GM21576 (cell line): ENCODE data around the gene PHC1.
"Not testable (repeated sequence)": the region's sequence is repeated elsewhere in the genome, so short reads cannot be mapped to it uniquely, and the experiment has no call there.

Experiments
- ATAC-seq: cut with Tn5 transposase; IDR thresholded peaks from one replicate; pipeline ENCODE4 v1.9.1; 2021; ENCODE audit warnings: mild to moderate bottlenecking, moderate library complexity; ENCODE audit not compliant: unreplicated experiment

PHC1 gene

DNA sequence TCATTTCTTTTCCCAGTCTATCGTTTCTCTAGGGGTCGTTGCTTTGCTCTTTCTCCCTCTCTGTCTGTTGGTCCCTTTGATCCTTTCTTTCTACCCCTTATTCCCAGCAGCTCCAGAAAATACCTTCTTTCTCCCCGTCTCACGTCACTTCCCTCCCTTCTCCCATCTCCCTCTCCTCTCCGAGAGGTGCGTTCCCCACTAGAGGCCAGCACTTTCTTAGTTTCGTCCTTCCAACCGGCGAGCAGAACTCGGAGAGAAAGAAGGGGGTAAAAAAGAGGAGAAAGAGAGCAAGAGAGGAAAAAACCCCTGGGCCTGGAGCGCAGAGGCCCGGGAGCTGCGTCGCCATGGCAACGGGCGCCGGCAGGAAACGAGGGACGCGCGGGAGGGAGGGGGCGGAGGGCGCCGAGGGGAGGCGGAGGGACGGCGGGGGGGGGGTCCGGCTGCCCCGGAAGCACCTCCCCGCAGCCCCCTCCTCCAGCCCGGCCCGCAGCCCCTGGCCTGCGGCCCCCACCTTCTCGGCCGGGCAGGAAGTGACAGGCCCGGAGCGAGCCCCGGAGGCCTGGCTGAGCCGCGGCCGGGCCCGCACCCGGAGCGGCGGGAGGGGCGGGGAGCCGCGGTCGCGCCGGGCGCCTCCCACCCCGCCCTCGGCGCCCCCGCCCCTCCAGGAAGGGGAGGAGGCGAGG is at the start of gene PHC1:
PHC1 (plus strand) TSS at position 477 of the 683 bp plus-strand sequence. CDS start 3,169 bp downstream, outside the sequence.
- peak; percentile 61 for ATAC-seq

DNA sequence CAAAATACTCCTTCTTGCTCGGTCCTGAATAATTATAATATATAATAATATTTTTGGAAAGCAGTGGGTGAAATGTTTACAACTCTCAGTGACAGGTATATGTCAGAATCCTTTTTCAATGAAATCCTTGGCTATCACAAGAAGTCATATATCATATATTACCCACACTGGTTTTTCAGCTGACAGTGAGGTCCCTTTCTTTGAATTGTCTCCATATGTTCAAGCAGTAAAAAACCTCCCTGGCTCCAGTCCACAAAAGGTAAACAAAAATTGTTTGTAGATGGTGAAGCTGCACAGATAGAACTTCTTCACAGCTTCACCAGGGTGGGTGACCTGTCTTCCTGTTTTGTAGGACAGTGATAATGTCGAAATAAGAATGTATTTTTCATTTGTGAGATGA is 47.9 kb upstream of the PHC1 start:
- ATAC-seq = no peak

DNA sequence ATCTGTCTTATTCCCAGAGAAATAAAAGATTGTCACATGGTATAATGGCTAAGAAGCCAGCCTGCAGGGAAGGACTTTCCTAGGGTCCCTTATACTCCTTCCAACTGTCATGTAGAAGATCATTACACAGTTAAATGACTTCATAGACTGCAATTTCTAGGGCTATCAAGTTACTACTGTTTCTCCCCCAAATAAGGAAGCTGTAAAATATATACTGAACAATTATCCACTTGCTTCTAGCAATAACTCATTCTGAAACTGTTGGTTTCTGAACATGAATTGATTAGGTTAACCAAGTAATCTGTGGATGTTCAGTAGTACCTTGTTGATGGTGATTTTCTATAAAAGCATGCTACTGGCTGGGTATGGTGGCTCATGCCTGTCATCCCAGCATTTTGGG is 47.3 kb upstream of the PHC1 start:
- no peak for ATAC-seq

DNA sequence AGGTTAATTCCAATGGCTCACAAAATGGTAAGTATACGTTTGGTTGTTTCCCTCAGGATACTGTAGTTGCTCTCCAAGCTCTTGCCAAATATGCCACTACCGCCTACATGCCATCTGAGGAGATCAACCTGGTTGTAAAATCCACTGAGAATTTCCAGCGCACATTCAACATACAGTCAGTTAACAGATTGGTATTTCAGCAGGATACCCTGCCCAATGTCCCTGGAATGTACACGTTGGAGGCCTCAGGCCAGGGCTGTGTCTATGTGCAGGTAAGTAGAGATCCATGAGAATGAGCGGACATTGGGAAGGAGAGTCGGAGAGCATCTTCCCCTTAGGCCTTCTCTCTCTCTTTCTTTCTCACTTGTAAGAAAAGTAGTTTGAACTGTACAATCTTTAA is 46.5 kb upstream of the PHC1 start:
- no peak for ATAC-seq

DNA sequence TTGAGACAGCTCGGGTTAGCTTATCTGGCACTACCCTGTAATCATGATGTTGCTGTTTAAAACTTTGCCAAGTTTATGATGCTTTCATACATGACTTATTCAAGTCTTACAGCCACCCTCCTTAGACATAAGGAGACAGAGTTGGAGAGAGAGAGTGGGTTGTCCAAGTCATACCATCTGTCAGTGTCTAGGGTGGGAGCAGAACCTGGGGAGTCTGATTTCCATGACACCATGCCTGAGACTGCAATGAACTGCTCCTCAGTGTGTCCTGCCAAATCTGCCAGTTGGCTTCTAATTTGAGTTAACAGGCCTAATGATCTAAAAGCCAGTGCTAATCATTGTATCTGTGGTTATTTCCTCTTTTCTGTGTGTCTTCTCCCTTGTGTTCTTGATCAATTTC is 43.7 kb upstream of the PHC1 start:
- ATAC-seq = no peak

DNA sequence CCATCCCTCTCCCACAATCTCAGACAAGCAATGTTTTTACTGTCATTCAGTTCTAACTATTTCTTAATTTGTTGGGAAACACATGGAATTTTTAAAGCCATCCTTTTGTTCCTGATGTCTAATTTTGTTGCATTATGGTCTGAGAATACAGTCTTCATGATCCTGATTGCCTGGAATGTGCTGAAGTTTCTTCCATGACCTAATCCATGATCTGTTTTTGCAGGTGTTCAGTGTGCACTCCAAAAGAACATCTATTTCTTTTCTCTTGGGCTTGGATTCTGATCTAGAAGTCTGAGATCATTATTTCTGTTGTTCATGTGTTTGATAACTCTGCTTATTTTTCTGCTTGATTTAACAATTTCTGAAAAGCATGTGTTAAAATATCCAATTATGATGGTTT is 43.2 kb upstream of the PHC1 start:
- no peak for ATAC-seq

DNA sequence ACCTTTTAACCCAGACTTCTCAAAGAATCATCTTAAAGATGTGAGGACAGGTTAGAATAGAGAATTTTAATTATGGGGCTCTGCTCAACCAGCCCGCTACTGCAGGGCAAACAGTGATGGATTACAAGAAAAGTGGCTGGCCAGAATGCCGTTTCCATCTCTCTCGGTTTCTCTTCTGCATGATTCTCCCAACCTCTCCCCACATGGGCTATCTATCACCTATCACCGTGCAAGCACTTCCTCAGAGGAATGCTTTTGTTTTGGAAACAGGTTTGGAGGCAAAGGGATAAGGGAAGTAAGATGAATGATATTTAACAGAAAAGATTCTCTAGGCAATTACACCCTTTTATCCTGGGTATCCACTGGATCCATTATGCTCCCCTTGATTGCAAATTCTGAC is 37.4 kb upstream of the PHC1 start:
- no peak for ATAC-seq

DNA sequence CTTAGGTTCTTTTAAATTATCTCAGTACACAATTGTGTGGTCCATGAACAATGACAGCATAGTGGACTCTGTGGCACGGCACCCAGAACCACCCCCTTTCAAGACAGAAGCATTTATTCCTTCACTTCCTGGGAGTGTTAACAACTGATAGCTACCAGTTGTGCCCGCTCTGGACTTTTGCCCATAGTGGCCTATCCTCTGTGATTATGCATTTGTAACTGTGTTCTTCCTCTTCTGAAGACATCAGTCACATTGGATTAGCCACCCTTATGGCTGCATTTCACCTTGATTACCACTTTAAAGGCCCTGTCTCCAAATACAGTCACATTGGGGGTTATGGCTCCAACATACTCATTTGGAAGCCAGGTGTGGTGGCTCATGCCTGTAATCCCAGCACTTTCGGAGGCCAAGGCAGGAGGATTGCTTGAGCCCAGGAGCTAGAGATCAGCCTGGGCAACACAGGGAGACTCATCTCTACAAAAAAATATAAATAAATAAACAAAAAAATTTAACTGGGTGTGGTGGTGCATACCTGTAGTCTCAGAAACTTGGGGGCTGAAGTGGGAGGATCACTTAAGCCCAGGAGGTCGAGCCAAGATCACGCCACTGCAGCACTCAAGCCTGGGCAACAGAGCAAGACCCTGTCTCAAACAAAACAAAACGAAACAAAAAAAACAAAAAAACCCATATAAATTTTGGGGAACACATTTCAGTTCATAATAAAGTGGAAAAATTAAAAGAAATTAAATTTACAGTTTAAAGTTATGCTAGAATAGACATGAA is 27.6 kb upstream of the PHC1 start:
- ATAC-seq = no peak

DNA sequence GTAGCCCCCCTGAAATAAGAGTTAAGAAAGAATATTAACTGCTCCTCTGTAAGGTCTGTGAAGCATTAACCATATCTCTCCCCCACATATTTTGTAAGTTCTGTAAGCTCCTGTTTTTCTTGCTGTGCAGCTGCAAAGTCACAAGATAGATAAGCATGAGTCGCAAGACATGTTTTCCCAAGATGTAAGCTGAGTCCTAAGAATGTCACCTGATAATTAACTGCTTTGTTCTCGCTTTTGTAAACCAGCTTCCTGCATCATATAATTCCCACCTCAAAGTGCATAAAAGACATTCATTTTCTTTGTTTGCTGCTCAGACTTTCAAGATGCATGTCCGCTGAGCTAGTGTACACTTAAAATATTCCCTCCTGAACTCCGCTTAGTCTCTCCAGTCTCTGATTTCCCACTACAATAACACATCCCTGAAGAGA is 27.0 kb upstream of the PHC1 start:
- ATAC-seq = no peak

DNA sequence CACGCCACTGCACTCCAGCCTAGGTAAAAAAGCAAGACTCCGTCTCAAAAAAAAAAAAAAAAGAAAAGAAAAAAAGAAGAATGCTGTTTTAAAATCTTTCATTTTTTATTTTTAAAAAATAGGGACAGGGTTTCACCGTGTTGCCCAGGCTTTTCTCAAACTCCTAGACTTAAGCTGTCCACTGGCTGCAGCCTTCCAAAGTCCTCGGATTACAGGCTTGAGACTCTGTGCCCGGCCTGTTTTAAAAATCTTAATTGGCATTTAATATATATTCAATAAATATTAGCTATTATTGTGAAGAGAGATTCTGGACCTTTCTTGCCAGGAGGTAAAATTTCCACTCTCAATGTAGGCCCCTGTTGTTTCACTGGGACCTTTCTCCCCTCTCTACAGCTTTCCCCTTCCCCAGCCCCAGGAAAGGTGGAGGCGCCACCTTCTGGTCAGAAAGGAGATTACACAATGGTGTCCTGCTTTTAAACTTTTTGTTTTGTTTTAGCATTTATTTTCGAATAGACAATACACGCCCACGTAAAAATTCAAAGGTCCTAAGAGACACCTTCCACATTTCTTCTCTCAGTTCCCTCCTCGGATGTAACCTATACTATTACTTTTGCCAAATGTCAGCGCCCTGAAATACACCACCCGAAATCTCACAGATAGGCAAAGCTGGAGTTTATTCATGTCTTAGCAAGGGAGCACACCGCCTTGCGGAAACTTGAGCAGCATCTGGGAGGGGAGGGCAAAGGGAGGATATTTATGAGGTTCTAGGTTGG is 23.8 kb upstream of the PHC1 start:
- ATAC-seq = no peak

DNA sequence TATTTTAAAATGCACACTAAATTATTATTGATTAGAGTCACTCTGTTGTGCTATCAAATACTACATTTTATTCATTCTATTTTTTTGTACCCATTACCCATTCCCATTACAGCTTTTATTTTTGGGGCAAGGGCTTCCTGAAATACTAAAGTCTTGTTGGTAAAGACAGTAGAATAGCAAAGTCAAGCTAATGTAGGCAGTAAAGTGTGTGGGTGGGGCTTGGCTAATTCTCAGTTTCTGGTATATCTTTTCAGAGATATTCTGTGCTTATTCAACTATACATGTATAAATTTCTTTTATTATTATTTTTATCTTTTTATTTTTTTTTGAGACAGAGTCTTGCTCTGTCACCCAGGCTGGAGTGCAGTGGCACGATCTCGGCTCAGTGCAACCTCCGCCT is 22.3 kb upstream of the PHC1 start:
- ATAC-seq = no peak

DNA sequence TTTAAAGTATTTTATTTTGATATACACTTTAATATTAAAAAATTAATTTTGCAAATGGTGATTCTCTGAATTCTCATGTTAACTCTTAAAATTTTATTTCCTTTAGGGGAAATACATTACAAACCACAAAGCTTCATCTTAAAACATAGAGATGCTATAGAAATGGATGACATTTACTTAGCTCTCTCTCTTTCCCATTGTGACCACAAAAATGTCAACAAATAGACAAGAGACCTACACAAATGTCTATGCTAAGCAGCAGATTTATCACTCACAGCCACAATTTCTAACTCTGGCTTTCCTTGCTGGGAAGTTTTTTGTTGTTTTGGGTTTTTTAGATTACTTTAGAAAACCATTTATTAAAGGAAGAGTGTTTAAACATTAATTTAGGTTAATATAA is 19.9 kb upstream of the PHC1 start:
- ATAC-seq = no peak

DNA sequence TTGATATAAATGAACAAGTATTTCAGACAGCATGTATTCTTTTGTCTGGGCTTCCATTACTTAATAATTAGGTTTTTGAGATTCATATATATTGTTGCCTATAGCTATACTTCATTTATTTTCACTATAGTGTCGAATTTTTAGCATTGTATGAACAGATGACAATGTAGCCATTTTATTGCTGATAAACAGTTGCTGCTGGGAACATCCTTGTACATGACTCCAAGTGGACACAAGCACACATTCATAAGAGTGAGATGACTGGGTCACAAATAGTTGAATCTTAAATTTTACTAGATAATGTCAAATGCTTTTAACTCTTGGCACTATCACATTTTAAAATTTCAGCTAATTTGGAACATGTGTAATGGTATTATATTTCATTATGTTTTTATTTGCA is 19.3 kb upstream of the PHC1 start:
- no peak for ATAC-seq

DNA sequence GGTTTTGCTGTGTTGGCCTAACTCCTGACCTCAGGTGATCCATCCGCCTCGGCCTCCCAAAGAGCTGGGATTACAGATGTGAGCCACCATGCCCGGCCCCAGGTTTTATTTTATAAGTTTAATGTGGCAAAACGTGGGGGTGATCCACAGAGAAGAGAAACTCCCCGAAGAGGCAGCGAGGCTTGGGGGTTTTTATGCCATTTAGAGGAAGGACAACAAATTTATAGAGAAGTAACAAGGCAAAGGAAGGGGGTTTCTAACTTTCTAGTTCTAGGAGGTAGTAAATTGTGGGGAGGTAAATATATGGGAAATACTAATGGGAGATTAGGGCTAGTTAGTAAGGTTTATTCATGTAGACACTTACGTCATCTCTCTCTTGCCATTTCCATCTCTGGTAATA is 17.2 kb upstream of the PHC1 start:
- ATAC-seq = no peak

DNA sequence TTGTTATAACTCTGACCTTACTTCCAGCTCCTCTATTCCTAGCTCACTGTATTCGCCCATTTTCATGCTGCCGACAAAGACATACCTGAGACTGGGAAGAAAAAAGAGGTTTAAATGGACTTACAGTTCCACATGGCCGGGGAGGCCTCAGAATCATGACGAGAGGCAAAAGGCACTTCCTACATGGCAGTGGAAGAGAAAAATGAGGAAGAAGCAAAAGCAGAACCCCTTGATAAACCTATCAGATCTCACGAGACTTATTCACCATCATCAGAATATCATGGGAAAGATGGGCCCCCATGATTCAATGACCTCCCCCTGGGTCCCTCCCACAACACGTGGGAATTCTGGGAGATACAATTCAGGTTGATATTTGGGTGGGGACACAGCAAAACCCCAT is 14.5 kb upstream of the PHC1 start:
- no peak for ATAC-seq

DNA sequence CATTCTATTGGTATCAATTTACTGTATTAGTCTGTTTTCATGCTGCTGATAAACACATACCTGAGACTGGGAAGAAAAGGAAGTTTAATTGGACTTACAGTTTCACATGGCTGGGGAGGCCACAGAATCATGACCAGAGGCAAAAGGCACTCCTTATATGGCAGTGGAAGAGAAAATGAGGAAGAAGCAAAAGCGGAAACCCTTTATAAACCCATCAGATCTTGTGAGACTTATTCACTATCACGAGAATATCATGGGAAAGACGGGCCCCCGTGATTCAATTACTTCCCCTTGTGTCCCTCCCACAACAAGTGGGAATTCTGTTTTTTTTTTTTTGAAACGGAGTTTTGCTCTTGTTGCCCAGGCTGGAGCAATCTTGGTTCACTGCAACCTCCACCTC is 11.6 kb upstream of the PHC1 start:
- ATAC-seq = not testable (repeated sequence)

DNA sequence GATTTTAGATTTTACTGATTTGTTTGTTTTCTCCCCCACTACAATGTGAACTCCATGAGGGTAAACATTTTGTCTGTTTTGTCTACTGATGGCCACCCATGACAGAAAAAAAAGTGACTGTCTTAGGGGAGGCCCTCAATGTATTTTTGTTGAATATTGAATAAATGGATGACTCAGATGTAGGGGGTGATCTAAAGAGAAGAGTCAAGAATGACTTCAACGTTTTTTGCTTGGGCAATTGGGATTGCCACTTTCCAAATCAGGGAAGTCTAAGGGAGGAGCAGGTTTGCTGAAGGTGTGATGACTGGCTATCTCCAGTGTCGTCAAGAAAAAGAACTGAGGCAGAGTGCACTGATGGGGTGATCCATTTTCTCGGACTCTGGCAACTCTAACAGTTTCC is 10.7 kb upstream of the PHC1 start:
- no peak for ATAC-seq

DNA sequence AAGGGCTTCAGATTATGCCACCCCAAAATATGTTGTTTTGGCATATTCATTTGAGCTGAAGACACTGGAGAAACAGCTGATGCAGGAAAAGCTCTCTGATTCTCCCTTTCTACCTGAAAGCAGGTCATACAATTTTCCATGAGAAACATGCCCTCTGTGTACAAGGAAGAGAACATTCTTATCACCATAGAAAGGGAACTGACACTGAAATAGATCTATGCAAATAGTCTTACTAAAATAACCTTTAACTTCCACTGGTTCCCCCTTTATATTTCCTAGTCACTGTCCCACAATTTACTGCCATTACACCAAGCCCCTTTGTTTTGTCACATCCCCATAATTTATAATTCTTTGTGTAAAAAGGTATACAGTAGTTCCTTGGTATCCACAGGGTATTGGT is 9.6 kb upstream of the PHC1 start:
- ATAC-seq = no peak

DNA sequence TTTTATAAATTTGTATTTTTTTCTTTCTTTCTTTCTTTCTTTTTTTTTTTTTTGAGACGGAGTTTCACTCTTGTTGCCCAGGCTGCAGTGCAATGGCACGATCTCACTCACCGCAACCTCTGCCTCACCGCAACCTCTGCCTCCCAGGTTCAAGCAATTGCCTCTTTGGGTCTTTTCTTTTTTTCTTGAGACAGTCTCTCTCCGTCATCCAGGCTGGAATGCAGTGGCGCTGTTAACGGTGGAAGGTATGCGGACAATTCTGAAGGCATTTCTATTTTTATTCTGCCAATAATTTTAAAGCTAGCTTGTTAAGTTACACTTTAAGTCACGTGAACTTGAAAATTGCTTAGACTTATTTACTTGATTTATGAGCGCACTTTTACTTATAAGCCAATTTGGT is 8.8 kb upstream of the PHC1 start:
- ATAC-seq = no peak

DNA sequence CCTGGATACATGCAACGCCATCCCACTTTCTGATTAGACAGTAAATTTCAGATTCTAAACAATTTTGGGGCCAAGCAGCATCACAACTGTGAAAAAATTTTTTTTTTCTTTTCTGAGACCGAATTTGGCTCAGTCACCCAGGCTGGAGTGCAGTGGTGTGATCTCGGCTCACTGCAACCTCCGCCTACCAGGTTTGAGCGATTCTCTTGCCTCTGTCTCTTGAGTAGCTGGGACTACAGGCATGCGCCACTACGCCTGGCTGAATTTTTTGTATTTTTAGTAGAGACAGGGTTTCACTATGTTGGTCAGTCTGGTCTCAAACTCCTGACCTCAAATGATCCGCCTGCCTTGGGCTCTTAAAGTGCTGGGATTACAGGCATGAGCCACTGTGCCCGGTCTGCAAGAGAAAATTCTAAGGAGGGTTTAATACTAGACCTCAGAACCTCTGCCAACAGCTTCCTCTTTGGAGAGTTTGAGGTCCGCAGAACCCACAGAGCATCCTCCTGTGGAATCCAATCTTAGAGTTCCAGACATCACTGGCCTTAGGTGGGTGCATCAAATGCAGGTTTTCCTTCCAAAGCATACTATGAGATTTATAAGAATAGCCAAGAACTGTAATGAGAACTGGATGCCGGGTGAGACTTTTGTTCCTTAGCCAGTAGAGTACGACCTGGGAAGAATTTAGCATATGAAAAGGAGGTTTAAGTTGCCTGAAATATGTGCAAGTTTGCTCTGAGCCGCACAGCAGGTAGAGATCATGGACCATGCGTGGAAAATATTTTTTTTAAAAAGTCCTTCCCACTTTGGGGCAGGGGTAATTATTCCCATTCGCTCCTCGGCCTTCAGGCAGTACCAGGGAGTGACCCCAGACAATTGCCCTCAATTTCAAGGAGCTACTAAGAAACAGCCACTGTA is 7.8 kb upstream of the PHC1 start:
- ATAC-seq = no peak

DNA sequence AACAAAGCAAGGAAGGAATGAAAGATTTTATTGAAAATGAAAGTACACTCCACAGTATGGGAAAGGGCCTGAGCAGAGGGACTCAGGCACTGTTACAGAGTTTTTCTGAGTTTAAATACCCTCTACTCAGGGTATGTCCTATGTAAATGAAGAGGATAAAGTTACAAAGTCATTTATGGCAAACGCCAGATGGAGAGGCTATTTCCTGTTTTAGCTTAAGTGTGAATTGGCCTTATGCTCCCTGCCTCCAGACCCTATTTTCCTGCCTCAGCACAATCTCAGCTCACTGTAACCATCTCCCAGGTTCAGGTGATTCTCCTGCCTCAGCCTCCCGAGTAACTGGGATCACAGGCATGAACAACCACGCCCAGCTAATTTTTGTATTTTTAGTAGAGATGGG is 6.8 kb upstream of the PHC1 start:
- no peak for ATAC-seq
